Posterior cingulate gyrus (tissue), 11 donors: Measurements from ENCODE around the gene ABCC12.
"Not testable (repeated sequence)": the region's sequence is repeated elsewhere in the genome, so short reads cannot be mapped to it uniquely, and the experiment has no call there.

ENCODE experiments used
- DNase-seq, 10 donors: peaks; one replicate each; pipeline versions ENCODE4 v3.0.0 to v3.0.0-alpha.2; 2020 to 2021; ENCODE audit warnings: mixed read lengths in 3 of 10
- intact Hi-C: fragments of 100-400 bp; cut with DNase I; formaldehyde crosslinking; loops from one replicate; pipeline ENCODE4 v1.15.1; 2023

The ABCC12 gene

DNA sequence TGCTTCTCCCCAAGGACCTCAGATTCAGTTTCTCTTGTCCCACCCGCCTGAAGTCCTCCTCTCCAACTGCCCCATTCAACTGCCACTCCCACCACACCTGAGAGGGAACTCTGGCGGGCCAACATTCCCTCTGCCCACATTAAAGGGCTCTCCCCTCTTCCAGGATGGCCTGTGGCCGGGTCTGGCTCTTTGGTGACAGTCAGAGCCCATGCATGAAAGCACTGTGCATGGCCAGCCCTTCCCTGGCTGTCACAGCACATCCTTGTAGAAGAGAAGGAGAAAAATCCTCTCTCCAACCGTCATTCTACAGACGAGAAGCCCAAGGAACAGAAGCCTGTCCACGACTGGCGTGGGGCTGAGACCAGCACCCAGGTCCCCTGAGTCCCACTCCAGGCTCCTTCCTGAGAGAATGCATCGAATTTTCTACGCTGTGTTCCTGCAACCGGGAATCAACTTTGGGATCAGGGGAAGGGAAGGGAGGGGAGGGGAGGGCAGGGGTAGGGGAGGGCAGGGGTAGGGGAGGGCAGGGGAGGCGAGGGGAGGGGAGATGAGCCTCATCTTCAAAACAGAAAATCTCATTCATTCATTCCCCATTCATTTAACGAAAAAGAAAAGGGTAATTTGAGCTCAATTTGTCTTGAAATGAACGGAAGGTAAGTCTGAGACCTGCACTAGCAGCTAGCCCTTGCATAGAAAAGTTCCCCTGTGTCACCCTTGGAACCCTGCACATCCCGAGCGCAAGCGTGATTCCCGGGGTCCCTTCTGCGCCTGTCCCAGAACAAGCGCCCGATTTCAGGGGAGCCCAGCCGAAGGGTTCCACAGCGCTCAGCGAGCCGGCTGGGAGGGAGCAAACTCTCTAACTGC is at the start of gene ABCC12:
ABCC12 (minus strand) TSS at position 68 of the 864 bp plus-strand sequence. CDS start 9,569 bp downstream, outside the sequence.
- intact Hi-C loops, result loop anchor here (2.0 kb wide), 1 partner anchor 1013 kb away; the partner anchor contains the start of gene NETO2
- DNase-seq, result no peak

DNA sequence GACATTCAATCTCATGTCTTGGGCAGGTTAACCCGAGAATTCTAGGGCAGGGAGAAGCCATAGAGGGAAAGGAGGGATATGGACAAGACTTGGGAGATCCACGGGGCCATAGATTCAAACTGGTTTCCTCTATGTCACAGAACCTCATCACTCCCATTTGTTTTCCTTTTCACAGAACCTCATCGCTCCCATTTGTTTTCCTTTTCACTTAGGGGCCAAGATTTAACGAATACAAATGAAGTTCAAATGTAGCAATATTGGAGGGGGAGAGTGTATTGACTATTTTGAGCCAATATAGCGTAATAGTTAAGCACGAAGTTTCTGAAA is 49.0 kb upstream of the ABCC12 start:
- DNase-seq, result no peak
- intact Hi-C loops, result no loop called here

DNA sequence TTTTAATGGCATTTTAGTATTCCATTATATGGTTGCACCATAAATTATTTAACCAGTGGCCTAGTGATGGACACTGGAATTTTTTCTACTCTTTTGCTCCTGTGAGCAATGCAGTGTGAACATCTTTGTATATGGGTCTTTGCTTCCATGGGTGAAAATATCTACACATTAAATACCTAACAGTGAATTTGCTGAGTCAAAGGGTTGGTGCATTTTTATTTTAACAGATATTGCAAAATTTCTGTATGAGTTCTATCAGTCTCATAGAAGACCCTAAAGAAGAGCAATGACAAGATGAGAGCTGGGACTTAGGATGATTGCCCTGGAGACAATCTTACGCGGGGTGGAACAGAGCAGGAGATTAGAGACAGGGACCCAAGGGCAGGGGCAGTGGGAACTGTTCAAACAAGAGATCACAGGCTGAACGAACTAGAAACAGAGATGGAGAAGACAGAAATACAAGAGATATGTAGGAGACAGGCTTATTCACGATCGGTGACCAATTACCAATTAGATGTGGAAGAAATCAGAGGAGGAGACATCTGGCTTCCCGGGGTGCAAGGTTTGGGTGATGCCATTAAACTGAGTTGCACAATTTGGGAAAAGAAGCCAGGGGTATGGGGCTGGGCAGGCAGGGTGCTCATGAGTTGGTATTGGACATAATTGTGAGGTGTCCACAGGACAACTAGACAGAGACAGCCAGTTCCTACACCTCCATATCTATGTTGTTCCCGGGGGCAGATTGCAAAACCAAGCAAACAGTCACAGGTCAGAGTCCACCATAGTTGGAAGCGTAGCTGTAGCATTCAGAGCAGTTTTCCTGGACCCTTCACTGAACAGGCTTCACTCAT is 48.4 kb upstream of the ABCC12 start:
- DNase-seq, result no peak
- intact Hi-C loops, result no loop called here

GRCh38 chr16:48201515-48202201 is 45.9 kb upstream of the ABCC12 start:
- intact Hi-C loops, result no loop called here
- no peak for DNase-seq

GRCh38 chr16:48197294-48197693 is 41.5 kb upstream of the ABCC12 start:
- no peak for DNase-seq
- intact Hi-C loops, result no loop called here

GRCh38 chr16:48194828-48195556 is 39.2 kb upstream of the ABCC12 start:
- intact Hi-C loops, result no loop called here
- no peak for DNase-seq

DNA sequence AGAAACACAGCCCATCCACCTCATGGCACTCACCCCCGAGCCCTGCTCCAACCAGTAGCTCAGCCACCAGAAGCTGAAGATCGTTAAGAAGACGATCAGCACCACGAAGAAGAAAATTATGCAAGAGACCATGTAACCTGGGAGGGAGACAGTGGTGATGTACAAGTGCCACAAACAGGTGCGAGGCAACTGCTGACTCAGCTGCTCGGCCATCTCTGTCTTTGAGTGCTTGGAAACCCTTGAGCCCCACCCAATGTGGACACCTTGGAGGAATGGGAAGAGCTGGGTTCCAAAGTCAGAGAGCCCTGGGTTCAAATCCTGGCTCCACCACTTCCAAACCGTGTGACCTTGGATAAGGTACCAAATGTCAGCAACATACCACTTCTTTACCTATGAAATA is 38.1 kb upstream of the ABCC12 start:
- intact Hi-C loops, result no loop called here

GRCh38 chr16:48188449-48189102 is 32.8 kb upstream of the ABCC12 start:
- intact Hi-C loops, result no loop called here

More for the DNA sequence above, 38.1 kb upstream of the ABCC12 start:
- no peak for DNase-seq

GRCh38 chr16:48187779-48188178 is 32.0 kb upstream of the ABCC12 start:
- intact Hi-C loops, result no loop called here

More at GRCh38 chr16:48188449-48189102, 32.8 kb upstream of the ABCC12 start:
- DNase-seq, result no peak

DNA sequence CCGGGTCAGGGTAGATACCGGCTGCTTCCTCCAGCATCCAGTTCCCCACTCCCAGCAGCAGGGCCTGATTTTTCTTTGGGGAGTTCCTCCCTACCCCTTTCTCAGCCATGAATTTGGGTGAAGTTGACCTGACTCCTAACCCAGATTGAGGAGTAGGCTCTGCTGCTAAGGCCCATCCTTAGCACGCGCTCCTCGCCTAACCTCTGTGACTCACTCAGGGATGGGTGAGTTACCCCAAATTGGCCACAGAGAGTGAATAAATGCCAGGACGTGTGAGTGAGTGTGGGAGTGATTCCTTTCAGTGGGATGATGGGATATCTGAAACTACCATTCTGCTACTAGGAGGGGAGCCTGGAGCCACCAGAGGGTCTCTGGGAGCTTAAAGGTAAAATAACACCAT is 28.9 kb upstream of the ABCC12 start:
- DNase-seq, result no peak
- intact Hi-C loops, result no loop called here

More at GRCh38 chr16:48187779-48188178, 32.0 kb upstream of the ABCC12 start:
- DNase-seq, result no peak

DNA sequence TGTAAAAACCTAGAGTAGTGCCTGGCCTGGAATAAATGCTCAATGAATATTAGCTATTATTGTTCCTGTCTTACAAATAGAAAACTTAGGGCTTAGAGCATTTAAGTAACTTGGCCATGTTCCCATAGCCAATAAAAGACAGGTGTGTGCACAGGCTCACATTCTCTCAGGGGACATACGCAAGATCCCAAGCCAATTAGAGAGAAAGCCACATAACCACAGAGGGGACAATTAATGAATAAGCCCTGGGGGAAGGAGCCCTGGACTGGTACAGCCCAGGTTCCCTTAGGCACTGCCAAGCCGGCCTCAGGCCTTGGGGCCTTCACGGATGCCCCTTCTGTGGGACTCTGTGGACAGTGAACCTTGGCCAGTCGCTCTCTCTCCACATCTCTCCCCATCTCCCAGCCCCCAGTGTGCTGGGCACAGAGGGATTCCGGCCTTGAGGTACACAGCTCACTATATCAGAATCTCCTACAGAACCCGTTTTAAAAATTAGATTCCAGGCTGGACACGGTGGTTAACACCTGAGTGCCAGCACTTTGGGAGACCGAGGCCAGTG is 27.3 kb upstream of the ABCC12 start:
- DNase-seq, result no peak
- intact Hi-C loops, result no loop called here

GRCh38 chr16:48181746-48182520 is 26.1 kb upstream of the ABCC12 start:
- intact Hi-C loops, DNase-seq: not testable (repeated sequence)

- no peak for DNase-seq
- intact Hi-C loops, result no loop called here
Observed at GRCh38 chr16:48180868-48181480, 25.2 kb upstream of the ABCC12 start.

GRCh38 chr16:48176635-48177408 is 21.0 kb upstream of the ABCC12 start:
- no peak for DNase-seq
- intact Hi-C loops, result no loop called here

DNA sequence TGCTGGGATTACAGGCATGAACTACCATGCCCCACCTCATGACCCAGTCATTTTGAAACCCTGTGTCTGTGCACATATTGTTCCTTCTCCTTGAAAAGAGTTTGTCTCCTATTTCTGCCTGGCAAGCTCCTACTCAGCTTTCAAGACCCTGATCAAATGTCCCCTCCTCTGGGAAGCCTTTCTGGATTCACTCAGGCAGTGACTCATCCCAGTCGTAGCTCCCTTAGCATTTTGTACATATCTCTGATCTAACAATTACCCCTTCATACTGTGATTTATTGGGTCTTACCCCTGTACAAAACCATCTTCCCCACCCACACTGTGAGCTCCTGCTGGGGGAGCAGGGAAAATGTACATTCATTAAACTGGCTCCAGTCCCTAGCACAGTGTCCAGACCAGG is 18.1 kb upstream of the ABCC12 start:
- intact Hi-C loops, result no loop called here
- no peak for DNase-seq

DNA sequence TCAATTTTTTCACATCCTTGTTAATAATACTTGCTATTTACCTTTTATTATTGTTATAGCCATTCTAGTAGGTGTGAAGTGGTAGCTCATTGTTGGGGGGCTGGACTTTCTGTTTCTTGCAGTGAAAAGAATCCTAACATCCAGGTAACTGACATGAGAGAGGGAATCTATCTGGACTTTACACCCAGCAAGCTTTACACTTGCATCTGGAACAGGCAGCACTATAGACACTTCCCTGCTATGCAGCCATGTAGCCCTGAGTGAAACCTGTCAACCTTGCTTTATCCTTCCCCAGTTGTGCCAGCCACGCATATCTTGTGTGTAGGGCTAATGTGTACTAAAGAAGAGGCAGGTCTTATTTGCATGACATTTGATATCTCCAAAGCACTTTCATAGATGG is 16.9 kb upstream of the ABCC12 start:
- DNase-seq, result no peak
- intact Hi-C loops, result no loop called here

DNA sequence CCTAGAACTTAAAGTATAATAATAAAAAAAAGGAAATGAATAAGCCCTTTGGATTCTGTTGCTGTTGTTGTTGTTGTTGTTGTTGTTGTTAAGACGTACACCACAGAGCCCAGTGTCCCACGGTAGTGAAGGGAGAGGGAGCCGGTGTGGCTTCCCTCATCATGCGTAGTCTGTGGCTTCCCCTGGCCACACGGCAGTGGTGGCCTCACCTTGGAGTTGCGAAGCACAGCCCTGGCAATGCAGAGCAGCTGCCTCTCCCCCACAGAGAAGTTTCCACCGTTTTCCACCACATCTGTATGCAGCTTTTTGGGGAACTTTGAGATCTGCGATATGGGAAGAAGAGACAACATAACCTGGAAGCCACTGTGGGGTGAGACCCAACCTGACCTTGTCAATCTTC is 14.1 kb upstream of the ABCC12 start:
- no peak for DNase-seq
- intact Hi-C loops, result loop anchor here (5.0 kb wide), 1 partner anchor 1223 kb away; no protein-coding TSS in a partner anchor
